CD1c-positive myeloid dendritic cell (primary cell): Measurements from ENCODE around the gene ANKLE1.
"Not testable (repeated sequence)": the region's sequence is repeated elsewhere in the genome, so short reads cannot be mapped to it uniquely, and the experiment has no call there.

Experiments
- DNase-seq: peaks from one replicate; pipeline ENCODE4 v3.0.0-alpha.2; 2016; ENCODE audit errors: extremely low spot score

Gene ANKLE1

DNA sequence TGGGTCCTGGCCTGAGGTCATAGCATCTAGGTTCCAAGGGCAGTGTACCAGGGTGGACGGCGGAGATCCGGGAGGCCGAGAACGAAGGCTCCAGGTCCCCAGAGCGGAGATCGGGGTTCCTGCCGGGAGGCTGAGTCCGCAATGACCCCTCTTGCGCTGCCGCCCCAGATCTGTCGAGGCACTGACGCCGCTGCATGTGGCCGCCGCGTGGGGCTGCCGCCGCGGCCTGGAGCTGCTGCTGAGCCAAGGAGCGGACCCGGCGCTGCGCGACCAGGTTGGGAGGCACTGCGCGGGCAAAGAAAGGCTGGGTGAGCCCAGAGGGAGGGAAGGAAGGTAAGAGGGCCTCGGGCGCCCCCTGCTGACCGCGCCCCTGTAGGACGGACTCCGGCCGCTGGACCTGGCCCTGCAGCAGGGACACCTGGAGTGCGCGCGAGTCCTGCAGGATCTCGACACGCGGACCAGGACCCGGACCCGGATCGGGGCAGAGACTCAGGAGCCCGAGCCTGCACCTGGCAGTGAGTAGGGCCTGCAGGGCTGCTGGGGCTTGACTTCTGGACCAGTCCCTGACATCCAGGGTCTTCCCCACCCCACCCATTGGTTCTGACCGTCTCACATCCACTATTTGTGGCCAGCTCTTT, 906 bp downstream of the ANKLE1 start:
- DNase-seq: peak; percentile 82

DNA sequence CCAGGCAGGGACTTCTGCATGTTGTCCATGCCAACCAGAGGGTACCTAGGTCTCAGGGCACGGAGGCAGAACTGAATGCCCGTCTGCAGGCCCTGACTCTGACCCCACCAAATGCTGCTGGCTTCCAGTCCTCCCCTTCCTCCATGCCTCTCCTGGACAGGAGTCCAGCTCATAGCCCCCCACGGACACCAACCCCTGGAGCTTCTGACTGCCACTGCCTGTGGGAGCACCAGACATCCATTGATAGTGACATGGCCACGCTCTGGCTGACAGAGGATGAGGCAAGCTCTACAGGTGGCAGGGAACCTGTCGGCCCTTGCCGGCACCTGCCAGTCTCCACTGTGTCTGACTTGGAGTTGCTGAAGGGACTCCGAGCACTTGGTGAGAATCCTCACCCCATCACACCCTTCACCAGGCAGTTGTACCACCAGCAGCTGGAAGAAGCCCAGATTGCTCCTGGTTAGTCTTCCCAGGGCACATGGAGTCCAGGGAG, 1.8 kb downstream of the ANKLE1 start:
- no peak for DNase-seq

DNA sequence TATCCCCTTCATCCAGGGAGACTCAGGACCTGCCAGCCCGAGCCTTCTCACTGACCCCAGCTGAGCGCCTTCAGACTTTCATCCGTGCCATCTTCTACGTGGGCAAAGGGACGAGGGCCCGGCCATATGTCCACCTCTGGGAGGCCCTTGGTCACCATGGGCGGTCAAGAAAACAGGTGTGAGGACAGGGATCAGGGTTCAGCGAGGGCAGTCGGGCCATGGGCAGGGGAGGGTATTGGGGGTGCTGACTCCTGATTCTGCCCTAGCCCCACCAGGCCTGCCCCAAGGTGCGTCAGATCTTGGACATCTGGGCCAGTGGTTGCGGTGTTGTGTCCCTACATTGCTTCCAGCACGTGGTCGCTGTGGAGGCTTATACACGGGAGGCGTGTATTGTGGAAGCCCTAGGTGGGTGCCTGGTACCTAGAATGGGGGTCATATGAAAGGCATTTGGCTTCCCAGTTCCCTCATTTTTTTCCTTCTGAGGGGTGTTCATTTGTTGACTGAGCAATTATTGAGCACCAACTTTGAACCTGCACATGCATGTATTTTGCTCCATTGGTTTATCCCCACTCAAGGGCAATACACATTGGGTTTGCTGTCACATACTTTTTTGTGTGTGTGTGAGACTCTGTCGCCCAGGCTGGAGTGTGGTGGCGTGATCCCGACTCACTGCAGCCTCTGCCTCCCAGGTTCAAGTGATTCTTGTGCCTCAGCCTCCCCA, 3.9 kb downstream of the ANKLE1 start:
- DNase-seq: no peak

DNA sequence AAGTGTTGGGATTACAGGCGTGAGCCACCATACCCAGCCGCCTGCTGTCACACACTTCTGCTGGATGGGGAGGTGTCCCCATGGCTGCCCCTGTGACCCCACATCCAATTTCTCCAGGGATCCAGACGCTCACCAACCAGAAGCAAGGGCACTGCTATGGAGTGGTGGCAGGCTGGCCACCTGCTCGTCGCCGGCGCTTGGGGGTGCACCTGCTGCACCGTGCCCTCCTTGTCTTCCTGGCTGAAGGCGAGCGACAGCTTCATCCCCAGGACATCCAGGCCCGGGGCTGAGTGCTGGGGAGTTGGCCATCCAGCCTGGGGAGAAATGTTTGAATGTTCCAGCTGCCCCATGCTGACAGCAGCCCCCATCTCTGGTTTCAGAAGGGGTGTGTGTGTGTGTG, 4.6 kb downstream of the ANKLE1 start:
- DNase-seq: no peak

DNA sequence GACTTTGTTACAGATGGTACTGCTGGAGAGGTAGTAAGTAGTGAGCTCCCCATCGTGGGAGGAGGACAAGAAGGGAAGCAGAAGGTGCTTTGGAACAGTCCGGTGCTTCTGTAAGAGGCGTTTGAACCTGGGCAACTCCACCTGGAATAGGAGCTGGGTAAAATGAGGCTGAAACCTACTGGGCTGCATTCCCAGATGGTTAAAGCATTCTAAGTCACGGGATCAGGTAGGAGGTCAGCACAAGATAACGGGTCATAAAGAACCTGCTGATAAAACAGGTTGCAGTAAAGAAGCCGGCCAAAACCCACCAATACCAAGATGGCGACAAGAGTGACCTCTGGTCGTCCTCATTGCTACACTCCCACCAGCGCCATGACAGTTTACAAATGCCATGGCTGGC, 5.1 kb downstream of the ANKLE1 start:
- DNase-seq: no peak

DNA sequence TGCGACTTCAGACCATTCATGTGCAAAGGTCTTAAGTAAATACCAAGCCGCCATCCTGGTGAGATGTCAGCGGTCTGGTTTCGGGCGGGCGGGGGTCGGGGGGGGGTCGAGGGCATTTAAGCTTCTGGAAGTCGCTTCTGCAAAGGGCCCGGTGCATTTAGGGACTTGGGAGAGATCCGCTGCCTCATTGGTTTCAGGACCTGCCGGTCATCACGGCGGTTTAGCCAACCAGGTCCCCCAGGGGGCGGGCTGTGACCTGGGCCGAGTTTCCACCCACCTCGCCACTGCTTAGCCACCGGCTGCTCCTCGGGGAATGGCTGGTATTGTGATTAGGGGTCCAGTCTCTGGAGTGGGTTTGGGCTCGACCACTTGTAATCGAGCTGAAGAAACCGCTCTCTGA, 7.8 kb downstream of the ANKLE1 start:
- peak; percentile 79 for DNase-seq

DNA sequence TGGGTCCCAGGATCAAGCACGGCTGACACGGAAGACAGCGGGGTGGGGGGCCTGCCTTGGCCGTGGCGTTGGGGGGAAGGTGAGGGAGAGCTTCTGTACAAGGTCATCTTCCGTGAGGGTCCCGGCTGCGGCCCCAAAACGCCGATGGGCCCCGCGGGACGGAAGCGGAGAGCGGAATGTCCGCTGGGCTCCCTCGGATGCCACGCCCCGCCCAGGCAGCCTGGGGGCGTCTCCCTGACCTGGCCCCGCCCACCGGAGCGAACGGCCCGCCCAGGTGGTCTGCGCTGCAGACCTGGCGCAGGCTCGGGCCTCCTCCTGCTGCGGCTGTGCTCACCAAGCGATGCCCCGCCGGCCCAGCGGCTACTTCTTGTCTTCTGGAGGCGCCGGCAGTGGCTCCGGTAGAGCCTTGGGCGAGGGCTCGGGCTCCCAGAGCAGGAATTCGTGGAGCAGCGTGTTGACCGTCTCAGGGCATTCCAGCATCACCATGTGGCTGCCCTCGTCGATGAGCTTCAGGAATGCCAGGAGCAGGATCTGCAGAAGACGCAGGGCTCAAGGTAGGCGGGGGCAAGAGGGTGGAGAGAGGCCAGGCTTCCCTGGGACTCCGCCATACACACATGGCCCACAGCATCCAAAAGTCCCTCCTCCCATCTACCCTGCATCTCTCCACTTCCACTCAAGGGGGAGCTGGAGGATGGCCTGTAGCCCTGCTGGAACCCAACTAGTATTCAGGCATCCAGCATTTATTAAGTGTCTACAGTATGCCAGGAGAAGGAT, 10.8 kb downstream of the ANKLE1 start:
- peak; percentile 87 for DNase-seq

DNA sequence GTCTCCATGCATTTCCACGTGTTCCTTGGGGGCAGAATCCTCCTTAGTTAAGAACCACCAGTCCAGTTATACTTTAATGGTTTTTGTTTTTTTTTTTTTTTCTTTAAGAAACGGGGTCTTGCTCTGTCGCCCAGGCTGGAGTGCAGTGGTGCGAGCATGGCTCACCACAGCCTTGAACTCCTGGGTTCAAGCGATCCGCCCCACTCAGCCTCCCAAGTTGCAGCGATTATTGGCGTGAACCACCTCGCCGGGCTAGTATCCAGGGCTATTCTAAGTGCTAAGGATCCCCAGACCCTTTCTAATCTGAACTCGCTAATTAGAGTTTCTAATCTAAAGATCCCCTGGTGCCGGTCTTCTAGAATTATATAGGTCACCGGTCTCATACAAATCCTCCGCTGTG, 11.9 kb downstream of the ANKLE1 start:
- no peak for DNase-seq

DNA sequence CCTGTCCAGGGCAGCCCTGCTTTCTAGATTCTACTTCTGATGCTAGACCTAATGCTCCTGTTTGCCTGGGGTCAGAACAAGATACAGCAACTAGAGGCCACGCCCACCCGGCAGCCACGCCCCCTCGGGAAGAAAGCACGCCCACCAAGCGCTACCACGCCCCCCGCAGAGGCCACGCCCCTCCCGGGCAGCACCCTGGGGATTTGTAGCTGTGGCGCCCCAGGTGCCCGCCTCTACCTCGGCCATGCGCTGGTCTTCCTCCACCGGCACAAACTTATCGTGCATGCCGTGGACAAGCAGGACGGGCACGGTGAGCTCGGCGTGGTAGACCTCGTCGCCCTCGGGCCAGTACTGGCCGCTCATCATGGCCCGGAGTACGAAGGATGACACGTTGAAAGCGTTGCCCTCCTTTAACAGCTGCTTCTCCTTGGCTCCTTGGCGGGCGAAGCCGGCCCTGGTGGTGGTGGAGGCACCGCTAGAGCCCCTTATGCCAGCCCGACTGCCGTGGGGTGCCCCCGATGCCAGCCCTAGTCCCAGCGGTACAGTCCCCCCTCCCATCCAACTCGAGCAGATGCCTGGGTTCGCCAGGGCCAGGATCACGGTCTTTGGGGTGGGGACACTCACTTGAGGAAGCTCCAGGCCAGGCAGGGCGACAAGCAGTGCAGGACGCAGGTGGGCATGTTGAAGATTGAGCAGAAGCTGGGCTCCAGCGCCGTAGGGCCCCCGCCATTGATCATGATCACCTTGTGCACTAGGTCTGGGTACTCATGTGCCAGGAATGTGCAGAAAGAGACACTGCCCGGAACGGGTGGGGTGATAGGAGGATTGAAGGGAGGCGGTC, 12.6 kb downstream of the ANKLE1 start:
- peak; percentile 25 for DNase-seq

DNA sequence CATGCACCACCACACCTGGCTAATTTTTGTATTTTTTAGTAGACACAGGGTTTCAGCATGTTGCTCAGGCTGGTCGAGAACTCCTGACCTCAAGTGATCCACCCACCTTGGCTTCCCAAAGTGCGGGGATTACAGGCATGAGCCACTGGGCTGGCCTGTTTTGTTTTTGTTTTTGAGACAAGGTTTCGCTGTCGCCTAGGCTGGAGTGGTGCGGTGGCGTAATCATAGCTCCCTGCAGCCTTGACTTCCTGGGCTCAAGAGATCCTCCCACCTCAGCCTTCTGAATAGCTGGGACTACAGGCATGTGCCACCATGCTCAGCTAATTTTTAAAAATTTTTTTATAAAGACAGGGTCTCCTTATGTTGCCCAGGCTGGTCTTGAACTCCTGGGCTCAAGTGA, 13.8 kb downstream of the ANKLE1 start:
- DNase-seq: not testable (repeated sequence)

DNA sequence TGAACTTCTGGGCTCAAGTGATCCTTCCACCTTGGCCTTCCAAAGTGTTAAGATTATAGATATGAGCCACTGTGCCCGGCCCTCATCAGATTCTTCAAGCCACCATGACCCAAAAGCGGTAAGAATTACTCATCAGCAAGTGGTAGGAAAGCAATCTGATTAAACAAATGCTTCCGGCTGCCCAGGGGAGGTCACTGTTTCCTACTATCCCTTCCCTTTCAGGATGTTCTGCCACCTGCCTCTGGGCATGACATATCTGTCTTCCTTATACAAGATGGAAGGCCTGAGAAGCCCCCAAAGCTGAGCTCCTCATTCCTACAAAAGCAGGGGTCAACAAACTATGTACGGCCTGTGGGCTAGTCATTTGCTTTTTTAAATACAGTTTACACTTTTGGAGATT, 14.6 kb downstream of the ANKLE1 start:
- DNase-seq: no peak

DNA sequence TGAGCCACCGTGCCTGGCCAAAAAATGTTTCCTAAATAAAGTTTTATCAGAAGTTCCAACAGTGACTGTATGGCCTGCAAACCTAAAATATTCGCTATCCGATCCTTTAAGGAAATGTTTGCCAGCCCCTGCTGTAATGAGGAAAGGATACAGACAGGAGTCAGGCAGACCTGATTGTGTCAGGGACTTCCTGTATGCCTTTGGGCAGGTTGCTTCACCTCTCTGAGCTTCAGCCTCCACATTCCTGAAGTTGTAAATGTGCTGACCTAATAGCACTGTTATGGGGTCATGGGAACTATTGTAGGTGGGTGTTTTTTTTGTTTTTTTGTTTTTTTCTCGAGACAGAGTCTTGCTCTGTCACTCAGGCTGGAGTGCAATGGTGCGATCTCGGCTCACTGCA, 15.3 kb downstream of the ANKLE1 start:
- DNase-seq: no peak

DNA sequence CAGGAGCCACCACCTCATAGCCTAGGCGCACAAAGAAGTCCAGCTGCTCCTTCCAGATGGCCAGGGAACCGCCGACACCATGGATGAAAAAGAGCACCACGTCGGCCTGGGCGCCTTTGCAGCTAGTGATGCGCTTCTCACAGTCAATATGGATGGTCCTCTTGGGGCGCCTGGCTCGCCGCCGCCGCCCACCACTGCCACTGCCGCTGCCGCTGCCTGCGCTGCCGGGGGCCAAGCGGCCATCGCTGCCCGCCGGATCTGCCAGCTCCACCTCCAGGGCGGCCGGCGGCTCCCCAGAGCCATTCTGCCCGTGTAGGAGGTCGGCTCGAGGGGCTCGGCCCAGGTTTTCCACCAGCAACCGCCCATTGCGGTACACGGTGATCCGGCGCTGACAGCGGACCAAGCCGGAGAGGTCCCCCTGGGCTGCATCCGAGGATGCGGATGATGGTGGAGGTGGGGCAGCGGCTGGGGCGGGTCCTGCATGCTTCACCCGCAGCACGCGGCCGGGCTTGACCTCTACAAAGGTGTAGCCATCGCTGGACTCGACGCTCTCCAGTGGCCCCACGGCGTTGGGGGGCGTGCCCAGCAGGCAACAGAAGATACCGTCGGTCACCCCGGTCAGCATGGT, 19.4 kb downstream of the ANKLE1 start:
- no peak for DNase-seq

DNA sequence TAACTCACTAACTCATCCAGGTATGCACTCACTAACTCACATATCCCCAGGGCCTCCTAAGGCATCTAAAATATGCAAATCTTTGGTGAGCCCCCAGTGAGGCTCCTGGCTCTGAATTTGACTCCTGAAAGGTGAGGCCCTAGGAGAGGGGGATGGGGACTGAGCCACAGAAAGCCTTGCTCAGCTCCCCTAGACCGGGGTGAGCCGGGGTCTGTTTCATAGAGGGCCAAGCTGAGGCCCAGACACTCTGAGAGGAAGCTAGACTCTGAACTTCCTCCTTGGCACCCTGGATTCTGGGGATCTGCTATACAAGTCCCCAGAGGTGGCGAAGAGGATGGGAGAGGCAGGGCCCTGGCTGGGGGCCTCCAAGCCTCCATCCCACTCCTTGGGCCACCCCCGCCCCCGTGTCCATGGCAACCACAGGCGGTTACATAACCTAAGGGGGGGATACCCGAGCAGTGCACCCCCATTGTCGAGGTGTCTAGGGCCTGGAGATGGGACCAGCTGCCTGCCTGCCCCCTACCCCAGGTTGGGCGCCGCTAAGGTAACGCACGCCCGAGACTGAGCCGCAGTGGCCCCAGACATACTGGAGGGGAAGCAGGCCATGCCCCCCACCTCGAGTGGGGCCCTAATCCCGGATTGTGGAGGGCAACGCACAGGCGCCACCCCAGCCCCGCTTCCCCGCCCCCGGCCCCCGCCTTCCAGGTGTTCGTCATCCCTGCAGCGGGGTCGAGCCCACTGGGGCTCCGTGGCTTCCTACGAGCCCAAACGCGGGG, 20.9 kb downstream of the ANKLE1 start:
- DNase-seq: peak; percentile 67

DNA sequence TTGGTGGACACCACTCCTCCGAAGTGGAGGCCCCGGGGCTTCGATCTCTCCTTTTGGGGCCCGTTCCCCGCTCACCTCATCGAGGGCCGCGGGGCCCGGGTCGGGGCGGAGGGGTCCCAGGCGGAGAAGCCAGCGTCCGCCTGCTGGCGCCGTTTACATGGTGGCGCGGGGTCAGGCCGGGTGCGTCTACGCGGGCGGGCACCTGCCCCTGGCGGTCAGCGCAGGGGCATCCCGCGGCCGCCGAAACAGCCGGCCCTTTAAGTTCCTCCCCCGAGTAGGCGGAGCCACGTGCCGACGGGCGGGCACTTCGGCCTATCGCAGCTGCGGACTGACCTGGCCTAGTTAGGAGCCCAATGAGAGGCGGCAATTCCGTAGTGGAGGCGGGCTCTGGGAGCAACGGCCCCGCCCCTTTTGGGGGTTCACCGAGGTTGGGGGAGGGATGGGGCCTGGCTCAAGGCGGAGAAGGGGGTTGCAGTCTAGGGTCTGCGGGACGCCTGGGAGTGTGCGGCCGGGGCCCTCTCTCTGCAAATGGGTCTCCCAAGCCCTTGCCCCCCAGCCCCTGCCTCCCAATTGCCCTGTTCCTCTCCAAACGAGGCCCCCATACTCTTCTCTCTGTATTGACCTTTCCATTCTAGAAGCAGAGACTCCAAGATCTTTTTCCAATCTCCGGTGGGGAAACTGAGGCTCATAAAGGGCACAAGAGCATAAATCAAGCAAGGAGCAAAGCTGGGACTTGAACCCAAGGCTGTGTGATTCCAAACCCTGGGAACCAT, 21.7 kb downstream of the ANKLE1 start, which contains the start of gene ABHD8:
ABHD8 (minus strand) TSS at position 259 of the 773 bp plus-strand sequence. CDS start 1,809 bp downstream, outside the sequence.
- peak; percentile 97 for DNase-seq

DNA sequence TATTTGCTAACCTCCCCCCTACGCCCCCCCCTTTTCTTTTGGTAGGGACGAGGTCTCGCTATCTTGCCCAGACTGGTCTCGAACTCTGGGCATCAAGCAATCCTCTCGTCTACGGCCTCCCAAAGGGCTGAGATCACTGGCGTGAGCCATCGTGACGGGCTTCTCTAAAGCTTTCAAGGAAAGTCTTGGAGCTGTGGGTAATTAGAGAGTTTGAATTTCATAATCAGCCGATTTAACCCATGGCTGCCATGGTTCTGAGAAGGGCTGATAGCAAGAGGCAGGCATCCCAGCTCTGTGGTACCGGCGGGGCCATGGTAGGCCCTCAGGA, 22.2 kb downstream of the ANKLE1 start:
- DNase-seq: no peak

DNA sequence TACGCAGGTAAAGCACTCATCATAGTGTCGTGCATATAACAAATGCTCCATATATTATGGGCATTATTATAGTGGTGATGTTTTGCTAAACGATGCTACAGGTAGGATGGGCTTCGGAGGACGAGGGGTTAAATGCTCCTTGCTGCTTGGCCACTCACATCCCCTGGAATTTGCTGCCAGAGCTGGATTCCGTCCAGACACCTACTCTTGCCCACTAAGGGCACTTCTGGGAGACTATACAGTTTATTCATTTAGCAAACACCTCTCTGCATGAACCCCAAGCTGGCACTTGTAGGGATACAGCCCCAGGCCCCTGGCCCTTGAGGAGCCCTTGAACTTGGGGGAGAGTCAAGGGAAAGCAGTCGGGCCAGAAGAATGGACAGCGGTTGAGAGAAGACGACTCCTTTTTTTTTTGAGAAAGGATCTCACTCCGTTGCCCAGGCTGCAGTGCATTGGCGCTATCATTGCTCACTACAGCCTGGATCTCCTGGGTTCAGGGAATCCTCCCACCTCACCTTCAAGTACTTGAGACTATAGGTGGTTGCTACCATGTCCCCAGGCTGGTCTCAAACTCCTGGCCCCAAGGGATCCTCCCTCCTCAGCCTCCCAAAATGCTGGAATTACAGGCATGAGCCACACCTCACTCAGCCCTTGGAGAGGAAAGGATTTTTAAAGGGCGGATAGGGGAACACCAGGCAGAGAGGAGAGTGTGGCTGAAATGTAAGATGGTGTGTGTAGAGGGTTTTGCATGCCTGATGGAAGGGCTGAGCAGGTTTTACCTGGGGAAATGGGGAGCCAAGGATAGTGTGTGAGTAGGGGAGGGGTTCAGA, 22.9 kb downstream of the ANKLE1 start:
- DNase-seq: no peak

DNA sequence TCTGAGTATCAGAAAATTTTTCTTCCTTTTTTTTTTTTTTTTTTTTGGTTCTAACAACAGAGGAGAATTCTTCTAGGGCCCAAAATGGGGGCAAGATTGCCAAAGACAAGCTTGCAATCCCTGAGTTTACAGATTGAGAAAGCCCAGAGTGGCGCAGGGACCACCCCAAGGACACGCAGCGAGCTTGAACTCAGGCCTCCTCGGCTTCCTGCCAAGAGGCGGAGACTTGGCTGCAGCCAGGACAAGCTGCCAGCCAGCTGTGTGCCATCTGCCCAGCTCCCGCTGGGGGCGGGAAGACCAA, 23.5 kb downstream of the ANKLE1 start:
- DNase-seq: no peak
